Measurements from ENCODE around the gene BCAS3. TPM values are rescaled to one million over a fixed set of nuclear protein-coding genes. Genes with fewer than 3 reads are reported as not detected.
A peak's percentile ranks its signal among the peaks of the same experiment; 100 is the strongest.

The BCAS3 gene
- total and polyA plus RNA-seq, 11 donors: 4.5 to 23.5 (median 17.9) TPM

GRCh38 chr17:61139219-61139618 is 461.6 kb downstream of the BCAS3 start:
- 43 to 62% (median 52%) methylated on average over 4 of the region's 4 CpGs for WGBS, 4 donors
- Histone ChIP-seq H3K36me3 (no peaks in the 10 kb centered on the region), H3K27ac (peak overlapping the region in 1 of 12 donors; percentile 47), H3K9me3 (no peaks in the 10 kb centered on the region), H3K27me3 (no peaks in the 10 kb centered on the region), H3K4me1 (peaks cover 0 to 29% (median 4%) of the 10 kb centered on the region in 12 donors), H3K4me3 (no peak overlapping the region)
- DNase-seq (no peak), ATAC-seq (peak in 3 of 4 donors; percentile 46 to 73 (median 72))
- TF ChIP-seq, protein P1, sequence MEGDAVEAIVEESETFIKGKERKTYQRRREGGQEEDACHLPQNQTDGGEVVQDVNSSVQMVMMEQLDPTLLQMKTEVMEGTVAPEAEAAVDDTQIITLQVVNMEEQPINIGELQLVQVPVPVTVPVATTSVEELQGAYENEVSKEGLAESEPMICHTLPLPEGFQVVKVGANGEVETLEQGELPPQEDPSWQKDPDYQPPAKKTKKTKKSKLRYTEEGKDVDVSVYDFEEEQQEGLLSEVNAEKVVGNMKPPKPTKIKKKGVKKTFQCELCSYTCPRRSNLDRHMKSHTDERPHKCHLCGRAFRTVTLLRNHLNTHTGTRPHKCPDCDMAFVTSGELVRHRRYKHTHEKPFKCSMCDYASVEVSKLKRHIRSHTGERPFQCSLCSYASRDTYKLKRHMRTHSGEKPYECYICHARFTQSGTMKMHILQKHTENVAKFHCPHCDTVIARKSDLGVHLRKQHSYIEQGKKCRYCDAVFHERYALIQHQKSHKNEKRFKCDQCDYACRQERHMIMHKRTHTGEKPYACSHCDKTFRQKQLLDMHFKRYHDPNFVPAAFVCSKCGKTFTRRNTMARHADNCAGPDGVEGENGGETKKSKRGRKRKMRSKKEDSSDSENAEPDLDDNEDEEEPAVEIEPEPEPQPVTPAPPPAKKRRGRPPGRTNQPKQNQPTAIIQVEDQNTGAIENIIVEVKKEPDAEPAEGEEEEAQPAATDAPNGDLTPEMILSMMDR (IDR thresholded peaks at IDR 0.05): no peak
- TF ChIP-seq POLR2A (IDR thresholded peaks at IDR 0.05): no peak
- intact Hi-C loops (cut with DNase I): loop anchor here in 4 of 10 donors (10.0 kb wide), 3 partner anchors 196 to 266 kb away; partner anchors contain the start of gene TBX2 (in 2 of the 4)

DNA sequence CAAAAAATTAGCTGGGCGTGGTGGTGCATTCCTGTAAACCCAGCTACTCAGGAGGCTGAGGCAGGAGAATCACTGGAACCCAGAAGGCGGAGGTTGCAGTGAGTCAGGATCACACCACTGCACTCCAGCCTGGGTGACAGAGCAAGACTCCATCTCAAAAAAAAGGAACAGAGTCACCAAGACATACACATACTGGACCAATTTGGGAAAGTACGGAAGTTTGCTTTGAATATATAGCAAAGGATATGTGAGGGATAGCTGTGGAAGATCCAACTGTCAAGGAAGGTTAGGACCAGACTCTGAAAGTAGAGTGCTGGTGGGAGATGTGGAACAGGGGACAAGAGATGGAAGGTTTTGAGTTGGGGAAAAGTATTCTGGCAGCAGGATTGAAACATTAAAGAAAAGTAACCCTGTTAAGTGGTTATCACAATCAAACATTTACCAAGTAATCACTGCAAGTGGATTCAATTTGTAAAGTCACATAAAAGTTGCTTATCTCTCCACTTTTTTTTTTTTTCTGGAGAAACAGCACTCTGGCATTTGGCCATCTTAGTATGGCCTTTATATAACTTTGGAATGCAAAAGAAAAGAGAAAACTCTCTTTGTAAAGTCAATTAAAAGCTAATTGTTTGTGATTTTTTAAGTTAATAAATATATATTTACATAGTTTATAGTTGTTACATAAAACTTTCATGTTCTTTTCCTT is 462.6 kb downstream of the BCAS3 start:
- no peak overlapping the region for H3K4me3 ChIP-seq
- H3K27ac ChIP-seq: no peak overlapping the region
- no peaks in the 10 kb centered on the region for H3K9me3 ChIP-seq
- intact Hi-C loops (cut with DNase I): no loop called here
- 96 to 98% (median 97%) methylated on average over 3 of the region's 3 CpGs for WGBS, 4 donors
- DNase-seq: no peak
- H3K36me3 ChIP-seq: no peaks in the 10 kb centered on the region
- no peaks in the 10 kb centered on the region for H3K27me3 ChIP-seq
- no peak for ATAC-seq
- peaks cover 0 to 38% (median 11%) of the 10 kb centered on the region in 12 donors for H3K4me1 ChIP-seq
- TF ChIP-seq POLR2A (IDR thresholded peaks at IDR 0.05): no peak
- TF ChIP-seq, protein P1 (IDR thresholded peaks at IDR 0.05): no peak

GRCh38 chr17:61143026-61143425 is 465.4 kb downstream of the BCAS3 start:
- intact Hi-C loops (cut with DNase I): no loop called here
- Histone ChIP-seq H3K36me3 (no peaks in the 10 kb centered on the region), H3K27ac (no peak overlapping the region), H3K4me3 (no peak overlapping the region), H3K27me3 (no peaks in the 10 kb centered on the region), H3K9me3 (no peaks in the 10 kb centered on the region), H3K4me1 (peaks cover 0 to 47% (median 16%) of the 10 kb centered on the region in 12 donors)
- no peak for TF ChIP-seq POLR2A (IDR thresholded peaks at IDR 0.05)
- TF ChIP-seq, protein P1 (IDR thresholded peaks at IDR 0.05): no peak
- no peak for ATAC-seq
- DNase-seq: no peak
- 91 to 100% (median 94%) methylated on average over 1 of the region's 1 CpG for WGBS, 4 donors

- intact Hi-C loops (cut with DNase I): no loop called here
- WGBS, 4 donors: 59 to 72% (median 62%) methylated on average over 2 of the region's 2 CpGs
- peaks cover 0 to 36% (median 16%) of the 10 kb centered on the region in 12 donors for H3K4me1 ChIP-seq
- H3K9me3 ChIP-seq: no peaks in the 10 kb centered on the region
- no peaks in the 10 kb centered on the region for H3K27me3 ChIP-seq
- TF ChIP-seq, protein P1 (IDR thresholded peaks at IDR 0.05): no peak
- no peak for TF ChIP-seq POLR2A (IDR thresholded peaks at IDR 0.05)
- no peaks in the 10 kb centered on the region for H3K36me3 ChIP-seq
- ATAC-seq: no peak
- no peak for DNase-seq
- peak overlapping the region in 4 of 12 donors; percentile 1 to 37 (median 34) for H3K27ac ChIP-seq
- no peak overlapping the region for H3K4me3 ChIP-seq
Measured at GRCh38 chr17:61144137-61144536, 466.5 kb downstream of the BCAS3 start.

All from heart left ventricle (tissue), 16 donors.